GM04503 (cell line): ENCODE data around the gene UNC119B.
"Not testable (repeated sequence)": the region's sequence is repeated elsewhere in the genome, so short reads cannot be mapped to it uniquely, and the experiment has no call there.

Source experiments
- DNase-seq: peaks from one replicate; pipeline ENCODE4 v3.0.0-alpha.2; 2012; ENCODE audit warnings: low read depth

UNC119B gene

DNA sequence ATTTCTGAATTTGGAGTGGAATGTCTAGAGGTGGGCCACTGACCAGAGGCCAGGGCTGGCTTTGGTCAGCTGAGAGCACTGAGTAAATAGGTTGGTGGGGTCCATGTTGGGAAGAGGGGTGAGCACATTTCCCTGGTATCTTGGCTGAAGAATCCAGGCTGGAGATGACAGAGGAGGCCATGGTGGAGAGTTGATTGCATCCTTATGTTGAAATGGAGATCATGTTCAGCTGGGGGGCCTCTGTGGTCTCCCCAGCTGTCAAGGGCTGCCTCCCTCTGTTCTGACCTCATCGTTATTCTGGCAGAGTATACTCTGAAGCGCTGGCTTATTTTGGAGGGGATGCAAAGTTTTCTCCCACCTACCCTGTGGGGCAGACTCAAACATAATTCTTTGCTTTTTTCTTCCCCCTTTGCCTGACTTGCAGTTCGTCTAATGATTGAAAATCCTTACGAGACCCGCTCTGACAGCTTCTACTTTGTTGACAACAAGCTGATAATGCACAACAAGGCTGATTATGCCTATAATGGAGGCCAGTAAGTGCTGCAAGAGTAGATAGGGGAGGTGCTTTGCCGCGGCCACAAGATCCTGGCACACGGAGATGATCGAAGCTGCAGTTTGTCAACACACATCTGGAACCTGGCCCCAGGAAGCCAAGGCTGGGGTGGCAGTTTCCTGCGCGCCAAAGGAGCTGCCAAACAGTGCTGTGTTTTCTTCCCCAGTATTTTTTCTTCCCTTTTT lies 9.4 kb downstream of the UNC119B start:
- DNase-seq = no peak

DNA sequence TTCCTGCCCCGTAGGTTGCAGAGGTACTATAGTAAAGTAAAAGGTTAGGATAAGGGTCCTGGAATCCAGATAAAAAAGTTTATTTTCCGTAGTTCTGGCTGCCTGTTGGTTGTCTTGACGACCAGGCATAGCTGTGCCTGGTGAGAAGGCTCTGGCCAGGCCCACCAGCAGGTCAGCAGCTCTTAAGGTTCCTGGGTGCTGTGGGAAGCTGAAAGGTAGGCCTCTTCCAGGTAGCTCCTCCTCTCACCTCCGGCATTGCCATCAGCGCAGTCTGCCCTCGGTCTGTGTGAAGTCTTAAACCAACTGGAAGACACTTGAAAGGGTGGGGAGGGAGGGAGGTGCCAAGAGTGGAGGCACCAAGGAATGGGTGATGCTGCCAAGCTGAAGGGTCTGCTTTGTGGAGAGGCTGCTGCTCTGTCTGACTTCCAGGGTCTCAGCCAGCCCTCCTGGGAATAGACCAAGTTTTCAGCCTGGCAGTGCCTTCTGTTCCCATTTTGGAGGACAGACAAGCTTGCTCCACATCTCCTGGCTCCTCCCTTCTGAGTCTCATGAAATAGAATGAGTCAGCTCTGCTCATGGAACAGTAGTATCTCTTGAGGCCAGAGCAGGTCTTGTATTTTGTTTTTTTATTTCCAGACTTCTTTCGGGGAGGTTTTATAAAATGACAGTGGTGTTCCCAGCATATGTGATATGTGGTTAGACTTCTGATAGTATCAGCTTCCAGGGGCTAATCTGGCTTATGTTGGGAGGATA lies 10.2 kb downstream of the UNC119B start:
- no peak for DNase-seq

DNA sequence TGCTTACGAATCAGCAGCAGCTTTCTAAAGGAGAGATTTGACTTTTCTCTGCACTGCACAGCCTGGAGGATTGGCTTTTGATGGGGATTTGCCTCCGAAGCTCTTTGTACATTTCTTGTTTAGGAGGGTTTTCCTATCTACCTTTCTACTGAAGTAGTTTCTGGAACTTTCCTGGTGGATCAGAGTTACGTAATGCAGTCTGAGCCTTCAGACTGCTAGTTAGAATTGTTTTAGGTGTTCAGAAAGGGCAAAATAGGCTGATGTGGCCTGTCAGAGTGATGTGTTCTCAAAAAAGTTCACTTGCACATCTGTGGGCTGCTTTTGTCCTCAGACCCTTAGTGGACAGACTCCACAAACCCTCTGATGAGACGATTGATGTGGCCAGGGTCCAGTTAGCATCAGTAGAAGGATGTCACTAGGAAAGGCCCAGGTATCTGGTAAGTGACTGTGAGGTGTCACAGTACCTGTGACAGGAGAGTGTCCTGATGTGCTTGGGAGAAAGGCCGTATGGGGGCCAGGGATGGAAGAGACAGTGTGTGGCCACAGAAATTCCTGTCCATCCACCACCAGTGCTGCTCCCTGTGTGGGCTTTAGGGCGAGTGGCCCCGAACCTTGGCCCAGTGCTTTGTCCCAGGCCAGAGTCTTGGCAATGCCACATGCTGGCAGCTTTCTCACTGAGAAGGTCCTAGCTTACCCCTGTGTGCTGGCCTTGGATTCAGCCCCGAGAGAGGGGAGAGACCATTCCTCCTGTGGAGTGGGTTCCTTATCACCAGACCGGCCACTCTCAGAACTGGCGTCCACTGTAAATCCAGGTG lies 10.9 kb downstream of the UNC119B start:
- no peak for DNase-seq

DNA sequence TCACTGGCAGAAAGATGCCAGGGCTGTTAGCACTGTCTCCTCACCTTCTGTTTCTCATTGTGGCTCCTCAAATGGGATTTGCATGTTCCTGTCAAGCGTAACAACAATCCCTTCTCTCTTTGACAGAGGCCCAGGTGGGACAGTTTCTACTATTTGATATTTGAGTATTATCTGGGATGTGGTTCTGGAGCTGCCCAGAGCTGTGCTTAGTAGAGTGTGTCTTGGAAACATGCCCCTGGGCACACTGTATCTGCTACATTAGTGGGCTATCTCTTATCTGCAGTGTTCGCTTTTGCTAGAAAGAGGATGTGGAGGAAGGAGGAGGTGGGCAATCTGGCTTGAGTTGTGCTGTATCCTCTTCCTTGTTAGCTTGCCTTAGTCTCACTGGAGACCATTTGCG lies 11.6 kb downstream of the UNC119B start:
- DNase-seq = no peak

DNA sequence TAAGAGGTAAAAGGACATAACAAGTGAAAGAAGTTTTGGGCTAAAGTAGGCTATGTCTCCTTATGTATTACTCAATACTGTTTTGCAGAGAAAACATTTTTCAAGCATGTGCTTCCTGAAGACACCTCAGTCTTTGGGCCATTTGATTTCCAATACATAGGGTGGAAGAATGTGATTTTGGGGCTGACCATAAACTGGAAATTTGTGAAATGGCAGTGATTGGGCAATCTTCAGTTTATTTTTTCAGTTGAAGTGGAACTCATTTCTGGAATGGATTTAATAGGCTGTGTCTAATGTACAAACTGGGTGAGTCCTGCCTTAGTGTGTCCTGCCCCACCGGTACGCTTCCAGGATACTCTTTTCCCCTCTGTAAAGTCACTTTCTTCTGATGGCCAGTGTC lies 12.5 kb downstream of the UNC119B start:
- DNase-seq = no peak

DNA sequence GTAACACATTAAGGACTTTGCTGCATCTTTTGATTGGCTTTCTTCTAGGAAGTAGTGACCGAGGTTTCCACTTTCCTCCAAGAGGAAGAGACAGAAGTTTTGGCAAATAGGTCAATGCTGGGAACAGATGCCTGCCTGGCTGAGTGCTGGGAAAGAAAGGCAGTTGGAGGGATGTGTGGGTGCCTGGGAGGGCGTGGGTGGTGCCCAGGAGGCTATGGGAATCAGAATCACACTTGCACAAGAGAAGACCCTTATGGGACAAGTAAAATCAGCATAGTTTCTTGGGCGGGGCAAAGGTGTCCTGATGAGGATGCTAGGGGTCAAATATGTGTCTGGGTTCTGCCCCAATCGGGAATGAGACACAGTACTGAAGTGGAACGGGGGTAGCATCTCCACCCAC lies 14.5 kb downstream of the UNC119B start:
- DNase-seq = no peak

DNA sequence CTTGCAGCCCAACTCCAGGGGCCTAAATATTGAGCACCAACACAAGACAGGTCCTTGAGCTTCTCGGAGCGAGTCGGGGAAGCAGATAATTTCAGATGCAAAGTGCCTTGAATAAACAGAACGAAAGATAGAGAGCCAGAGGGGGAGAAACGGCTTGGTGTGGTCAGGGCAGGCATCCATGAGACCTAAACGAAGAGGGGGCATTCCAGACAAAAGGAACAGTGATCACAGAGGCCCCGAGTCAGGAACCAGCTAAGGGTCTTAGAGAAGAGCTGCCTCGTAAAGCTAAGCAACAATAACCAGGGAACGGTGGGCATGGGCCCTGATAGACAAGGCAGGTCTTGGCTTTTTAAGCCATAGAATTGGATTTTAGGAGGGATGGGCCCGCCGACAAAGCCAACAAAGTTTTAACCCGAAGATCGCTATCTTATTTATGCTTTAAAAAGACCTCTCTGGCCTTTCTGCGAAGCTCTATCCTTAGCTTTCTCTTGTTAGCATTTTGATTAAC lies 14.9 kb downstream of the UNC119B start:
- no peak for DNase-seq

DNA sequence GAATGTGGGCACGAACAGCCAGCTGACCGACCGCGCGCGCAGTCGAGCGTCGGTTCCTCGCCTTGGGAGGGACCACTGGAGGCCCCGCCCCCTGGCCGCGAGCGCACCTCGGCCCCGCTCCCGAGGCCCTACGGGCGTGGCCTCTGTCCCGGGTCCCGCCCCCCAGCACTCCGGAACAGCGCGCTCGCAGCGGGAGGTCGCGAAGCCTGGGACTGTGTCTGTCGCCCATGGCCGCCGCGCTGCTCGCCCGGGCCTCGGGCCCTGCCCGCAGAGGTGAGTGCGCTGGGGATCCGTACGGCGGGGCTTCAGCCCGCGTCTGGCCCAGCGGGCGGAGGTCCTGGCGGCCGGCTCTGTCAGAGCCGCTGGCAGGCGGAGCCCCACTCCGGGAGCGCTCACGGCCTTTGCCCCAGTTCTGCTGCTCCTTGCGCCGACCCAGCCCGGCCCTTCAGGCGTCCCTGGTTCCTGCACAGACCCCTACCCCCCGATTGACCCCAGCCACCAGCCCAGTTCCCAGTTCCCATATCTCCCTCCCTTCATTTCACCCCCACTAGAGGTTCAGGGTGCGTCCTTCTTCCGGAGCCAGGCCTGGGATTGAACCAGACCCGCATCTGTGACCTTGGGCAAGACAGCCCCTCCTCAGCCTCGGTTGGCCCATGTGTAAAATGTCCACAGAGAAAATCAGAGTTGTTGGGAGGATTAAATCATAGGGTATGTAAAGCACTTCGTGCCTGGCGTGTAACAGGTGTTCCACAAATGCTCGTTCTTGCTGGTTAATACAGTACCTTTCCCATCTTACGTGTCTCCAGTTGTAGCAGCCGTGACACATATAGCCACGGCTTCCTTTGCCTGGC lies 15.6 kb downstream of the UNC119B start, which contains the start of gene ACADS:
TSS of gene ACADS (plus strand) at position 168 of the 851 bp plus-strand sequence. CDS start at position 228, 60 bp downstream.
- no peak for DNase-seq

DNA sequence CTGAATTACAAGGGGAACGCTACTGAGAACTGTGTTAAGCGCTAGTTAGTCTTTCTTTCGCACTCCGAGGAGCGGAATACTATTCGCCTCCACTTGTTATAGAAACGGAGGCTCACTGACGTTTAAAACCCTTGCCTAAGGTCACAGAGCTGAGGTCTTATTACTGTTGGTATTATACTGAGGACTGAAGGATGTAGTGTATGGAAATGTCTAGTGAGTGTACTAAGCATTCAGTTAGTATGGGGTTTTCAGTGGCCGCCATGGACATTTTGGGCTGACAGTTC lies 16.2 kb downstream of the UNC119B start:
- no peak for DNase-seq

DNA sequence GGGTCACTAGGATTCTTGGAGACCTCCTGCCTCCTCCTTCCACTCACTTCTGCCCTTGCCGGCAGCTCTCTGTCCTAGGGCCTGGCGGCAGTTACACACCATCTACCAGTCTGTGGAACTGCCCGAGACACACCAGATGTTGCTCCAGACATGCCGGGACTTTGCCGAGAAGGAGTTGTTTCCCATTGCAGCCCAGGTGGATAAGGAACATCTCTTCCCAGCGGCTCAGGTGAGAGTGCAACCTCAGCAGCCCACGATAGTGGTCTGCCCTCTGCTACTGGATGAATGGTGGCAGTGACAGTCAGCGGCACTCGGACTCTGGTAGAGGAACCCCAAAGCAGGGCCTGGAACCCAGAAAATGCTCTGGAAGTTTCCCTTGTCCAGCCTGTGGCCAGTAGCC lies 16.7 kb downstream of the UNC119B start:
- DNase-seq = no peak

DNA sequence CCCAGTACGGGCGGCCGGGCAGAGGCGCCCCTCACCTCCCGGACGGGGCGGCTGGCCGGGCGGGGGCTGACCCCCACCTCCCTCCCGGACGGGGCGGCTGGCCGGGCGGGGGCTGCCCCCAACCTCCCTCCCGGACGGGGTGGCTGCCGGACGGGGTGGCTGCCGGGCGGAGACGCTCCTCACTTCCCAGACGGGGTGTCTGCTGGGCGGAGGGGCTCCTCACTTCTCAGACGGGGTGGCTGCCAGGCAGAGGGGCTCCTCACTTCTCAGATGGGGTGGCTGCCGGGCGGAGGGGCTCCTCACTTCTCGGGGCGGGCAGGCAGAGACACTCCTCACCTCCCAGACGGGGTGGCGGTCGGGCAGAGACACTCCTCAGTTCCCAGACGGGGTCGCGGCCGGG lies 21.9 kb downstream of the UNC119B start:
- DNase-seq = not testable (repeated sequence)

DNA sequence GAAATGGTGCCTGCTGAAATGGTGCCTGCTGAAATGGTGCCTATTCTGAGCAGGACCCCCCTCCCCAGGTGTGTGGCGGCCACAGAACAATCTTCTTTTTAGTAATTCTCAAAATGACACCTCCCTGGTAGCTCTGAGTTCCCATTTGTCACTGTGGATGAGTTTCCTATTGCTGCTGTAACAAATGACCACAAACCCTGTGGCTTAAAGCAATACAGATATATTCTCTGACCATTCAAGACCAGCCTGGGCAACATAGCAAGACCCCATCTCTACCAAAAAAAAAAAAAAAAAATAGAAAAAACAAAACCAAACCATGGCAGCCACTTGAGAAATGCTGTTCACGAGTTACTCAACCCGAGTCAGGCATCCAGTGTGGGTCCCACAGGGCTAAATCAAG lies 23.3 kb downstream of the UNC119B start:
- no peak for DNase-seq

DNA sequence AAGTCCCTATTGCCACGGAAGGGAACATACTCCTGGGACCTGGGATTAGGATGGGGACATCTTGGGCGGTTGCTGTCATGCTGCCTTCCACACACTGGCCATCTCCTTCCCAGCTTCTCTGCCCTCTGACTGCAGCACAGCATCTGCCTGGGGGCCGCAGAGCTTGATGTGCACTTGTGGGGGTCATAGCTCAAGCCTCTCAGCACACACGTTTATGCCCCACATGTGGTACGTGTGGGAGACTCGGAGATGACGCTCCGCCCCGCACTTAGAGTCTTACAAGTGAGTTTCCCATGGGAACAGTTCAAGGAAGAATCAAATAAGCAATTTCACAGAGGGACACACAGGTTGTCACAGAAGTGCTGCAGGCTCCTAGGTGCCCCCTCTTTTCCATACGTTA lies 24.0 kb downstream of the UNC119B start:
- no peak for DNase-seq

DNA sequence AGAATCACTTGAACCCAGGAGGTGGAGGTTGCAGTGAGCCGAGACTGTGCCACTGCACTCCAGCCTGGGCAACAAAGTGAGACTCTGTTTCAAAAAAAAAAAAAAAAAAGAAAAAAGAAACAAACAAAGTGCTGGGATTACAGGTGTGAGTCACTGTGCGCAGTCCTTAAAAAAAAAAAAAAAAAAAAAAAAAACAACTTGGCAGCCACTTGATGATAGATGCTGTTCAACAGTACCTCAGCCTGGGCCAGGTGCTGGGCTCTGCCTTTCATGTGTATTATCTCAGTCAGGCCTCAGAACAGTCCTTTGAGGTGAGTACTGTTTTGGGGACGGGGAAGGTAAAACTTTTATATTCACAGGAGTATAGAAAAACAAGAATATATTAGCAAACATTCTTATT lies 24.9 kb downstream of the UNC119B start:
- DNase-seq = no peak

DNA sequence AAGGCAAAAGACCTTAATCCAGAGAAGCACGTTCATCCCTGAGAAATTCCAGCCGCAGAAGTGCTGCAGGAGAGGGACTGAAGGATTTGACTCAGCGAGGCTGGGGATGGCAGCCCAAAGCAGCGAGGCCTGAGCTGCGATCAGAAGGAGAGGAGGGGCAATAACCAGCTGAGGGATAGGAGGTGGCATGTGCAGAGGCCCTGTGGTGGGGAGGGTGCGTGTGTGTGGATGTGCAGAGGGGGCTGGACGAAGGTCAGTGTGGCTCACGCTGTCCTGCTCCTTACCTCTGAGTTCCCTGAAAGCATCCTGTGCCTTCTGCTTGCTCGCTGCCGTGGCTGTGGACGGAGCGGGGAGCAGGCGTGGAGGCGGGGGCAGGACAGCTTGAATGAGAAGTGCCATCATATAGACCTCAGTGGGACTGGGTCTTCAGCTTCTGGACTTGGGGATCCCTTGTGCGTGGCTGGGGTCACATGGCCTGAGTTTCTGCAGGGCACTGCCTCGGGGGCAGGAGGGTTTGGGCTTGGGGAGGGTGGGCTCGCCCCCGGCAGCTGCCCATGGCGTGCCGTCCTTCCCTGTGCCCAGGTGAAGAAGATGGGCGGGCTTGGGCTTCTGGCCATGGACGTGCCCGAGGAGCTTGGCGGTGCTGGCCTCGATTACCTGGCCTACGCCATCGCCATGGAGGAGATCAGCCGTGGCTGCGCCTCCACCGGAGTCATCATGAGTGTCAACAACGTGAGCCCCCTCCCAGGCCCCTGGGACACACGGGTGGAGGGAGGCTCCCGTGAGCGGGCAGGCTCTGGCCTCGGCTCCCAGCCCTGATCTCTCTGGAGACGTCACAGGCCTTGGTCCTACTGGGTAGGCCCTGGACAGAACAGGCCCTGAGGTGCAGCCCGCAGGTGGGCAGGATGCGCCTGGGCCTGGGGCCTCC lies 26.4 kb downstream of the UNC119B start:
- no peak for DNase-seq

DNA sequence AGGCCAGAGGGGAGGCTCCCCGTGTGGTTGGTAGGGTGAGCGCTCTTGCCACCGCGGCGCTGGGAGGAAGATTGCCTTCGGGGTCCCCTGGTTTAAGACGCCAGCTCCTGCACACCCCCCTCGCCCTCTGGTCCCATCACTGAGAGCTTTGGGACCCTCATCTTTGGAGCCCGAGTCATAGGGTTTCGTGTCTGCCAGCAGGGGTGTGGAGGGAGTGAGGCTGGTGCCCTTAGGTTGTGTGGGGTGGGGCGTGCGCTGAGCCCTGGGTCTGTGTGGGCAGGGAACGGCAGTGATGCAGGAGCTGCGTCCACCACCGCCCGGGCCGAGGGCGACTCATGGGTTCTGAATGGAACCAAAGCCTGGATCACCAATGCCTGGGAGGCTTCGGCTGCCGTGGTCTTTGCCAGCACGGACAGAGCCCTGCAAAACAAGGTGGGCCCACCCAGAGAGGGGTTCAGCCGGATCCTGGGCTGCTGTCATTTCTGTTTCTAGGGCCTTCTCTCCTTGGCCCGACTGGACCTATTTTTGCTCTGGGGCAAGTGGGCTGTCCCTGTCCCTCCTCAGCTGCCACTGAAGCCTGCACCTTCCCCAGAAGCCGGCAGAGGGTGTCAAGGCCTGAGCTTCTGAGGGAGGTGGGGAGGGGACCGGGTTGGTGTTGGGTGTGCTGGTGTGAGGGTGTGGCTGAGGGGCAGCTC lies 27.4 kb downstream of the UNC119B start:
- no peak for DNase-seq

DNA sequence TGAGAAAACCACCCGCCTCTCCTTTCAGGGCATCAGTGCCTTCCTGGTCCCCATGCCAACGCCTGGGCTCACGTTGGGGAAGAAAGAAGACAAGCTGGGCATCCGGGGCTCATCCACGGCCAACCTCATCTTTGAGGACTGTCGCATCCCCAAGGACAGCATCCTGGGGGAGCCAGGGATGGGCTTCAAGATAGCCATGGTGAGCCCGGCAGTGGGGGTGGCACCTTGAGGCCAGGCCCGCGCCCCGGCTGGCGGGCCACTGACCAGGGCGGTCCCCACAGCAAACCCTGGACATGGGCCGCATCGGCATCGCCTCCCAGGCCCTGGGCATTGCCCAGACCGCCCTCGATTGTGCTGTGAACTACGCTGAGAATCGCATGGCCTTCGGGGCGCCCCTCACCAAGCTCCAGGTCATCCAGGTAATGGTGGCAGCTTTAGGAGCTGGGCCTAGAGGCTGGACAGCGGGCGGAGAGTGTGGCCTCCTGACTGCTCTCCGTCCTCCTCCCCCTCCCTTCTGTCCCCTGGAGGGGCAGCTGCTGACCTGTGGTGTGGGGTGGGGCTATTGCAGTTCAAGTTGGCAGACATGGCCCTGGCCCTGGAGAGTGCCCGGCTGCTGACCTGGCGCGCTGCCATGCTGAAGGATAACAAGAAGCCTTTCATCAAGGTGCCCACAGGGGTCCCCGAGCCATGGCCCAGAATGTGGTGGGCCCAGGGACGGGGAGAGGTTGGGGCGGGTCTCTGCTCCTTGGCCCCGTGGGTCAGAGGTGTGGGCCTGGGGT lies 28.2 kb downstream of the UNC119B start:
- DNase-seq = no peak

DNA sequence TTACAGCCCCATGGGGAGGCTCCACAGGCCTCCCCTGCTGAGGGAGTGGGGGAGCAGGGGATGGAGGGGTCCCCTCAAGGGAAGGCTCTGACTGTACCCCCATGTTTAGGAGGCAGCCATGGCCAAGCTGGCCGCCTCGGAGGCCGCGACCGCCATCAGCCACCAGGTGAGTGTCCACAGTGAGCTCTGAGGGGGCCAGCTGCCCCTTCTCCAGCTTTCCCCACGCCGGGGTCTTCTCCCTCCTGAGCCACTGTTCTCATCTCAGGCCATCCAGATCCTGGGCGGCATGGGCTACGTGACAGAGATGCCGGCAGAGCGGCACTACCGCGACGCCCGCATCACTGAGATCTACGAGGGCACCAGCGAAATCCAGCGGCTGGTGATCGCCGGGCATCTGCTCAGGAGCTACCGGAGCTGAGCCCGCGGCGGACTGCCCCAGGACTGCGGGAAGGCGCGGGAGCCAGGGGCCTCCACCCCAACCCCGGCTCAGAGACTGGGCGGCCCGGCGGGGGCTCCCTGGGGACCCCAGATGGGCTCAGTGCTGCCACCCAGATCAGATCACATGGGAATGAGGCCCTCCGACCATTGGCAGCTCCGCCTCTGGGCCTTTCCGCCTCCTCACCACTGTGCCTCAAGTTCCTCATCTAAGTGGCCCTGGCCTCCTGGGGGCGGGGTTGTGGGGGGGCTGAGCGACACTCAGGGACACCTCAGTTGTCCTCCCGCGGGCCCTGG lies 28.9 kb downstream of the UNC119B start:
- no peak for DNase-seq
